ENCODE results near the gene TJAP1.

The TJAP1 gene, protein sequence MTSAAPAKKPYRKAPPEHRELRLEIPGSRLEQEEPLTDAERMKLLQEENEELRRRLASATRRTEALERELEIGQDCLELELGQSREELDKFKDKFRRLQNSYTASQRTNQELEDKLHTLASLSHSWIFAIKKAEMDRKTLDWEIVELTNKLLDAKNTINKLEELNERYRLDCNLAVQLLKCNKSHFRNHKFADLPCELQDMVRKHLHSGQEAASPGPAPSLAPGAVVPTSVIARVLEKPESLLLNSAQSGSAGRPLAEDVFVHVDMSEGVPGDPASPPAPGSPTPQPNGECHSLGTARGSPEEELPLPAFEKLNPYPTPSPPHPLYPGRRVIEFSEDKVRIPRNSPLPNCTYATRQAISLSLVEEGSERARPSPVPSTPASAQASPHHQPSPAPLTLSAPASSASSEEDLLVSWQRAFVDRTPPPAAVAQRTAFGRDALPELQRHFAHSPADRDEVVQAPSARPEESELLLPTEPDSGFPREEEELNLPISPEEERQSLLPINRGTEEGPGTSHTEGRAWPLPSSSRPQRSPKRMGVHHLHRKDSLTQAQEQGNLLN

GRCh38 chr6:43477235-43478007, at the start of gene TJAP1:
TJAP1 (plus strand) TSS chr6:43477570; CDS start chr6:43499002, 21,432 bp downstream.
- H3K9me3 Mint-ChIP-seq = no peaks in the 10 kb centered on the region
- peak within 1 kb of the TSS; percentile 98 for H3K4me3 Mint-ChIP-seq
- peaks cover 30% of the 10 kb centered on the region for H3K4me1 Mint-ChIP-seq
- H3K36me3 Mint-ChIP-seq = no peaks in the 10 kb centered on the region
- H3K27me3 Mint-ChIP-seq = no peaks in the 10 kb centered on the region
- ATAC-seq = peak; percentile 100
- H3K27ac Mint-ChIP-seq = peak within 1 kb of the TSS; percentile 95

DNA sequence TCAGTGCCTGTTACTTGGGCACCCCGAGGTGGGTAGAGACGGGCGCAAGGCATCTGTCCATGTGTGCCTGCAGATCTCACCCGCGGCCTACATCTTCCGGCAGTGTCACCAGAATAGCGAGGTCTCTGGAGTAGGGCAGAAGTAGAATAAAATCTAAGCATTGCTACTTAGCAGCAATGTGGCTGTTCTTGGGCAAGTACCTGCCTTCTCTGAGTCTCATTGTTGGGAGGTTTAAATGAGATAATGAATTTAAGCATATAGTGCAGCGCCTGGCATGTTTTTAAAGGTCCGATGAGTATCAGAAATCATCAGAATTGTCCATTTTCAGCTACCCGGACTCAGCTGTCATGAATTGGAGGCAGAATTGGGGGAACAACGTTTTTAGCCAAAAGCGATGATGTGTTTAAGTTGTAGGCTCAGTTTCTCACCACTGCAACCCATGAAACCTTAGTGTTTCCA, 49.2 kb upstream of the TJAP1 start:
- H3K27me3 Mint-ChIP-seq = no peaks in the 10 kb centered on the region
- H3K4me3 Mint-ChIP-seq = peak overlapping the region; percentile 93
- peaks cover 28% of the 10 kb centered on the region for H3K4me1 Mint-ChIP-seq
- H3K27ac Mint-ChIP-seq = peak overlapping the region; percentile 91
- ATAC-seq = no peak
- peaks cover 9% of the 10 kb centered on the region for H3K36me3 Mint-ChIP-seq
- H3K9me3 Mint-ChIP-seq = no peaks in the 10 kb centered on the region

DNA sequence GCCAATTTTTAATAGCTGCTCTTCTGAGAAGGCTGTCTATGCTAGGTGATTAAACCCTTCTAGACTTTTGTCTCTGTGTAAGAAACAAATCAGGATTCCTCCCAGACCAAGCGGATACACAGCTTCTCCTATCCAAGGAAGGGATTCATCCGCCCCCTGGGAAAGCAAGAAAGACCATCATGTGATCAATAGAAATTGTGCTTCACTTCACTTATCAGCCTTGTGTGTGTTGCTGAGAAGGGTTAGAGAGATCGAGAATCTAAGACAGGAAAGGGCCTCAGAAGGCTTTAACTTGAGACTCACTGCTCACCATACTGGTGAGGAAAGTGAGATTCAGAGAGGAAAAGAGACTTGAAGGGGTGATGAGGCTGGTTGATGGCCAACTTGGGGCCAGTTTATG, 48.5 kb upstream of the TJAP1 start:
- ATAC-seq = no peak
- Mint-ChIP-seq H3K4me3 (peak overlapping the region; percentile 93), H3K4me1 (peaks cover 28% of the 10 kb centered on the region), H3K27ac (peak overlapping the region; percentile 91), H3K9me3 (no peaks in the 10 kb centered on the region), H3K27me3 (no peaks in the 10 kb centered on the region), H3K36me3 (peaks cover 9% of the 10 kb centered on the region)

GRCh38 chr6:43432009-43432945, 45.1 kb upstream of the TJAP1 start:
- peaks cover 33% of the 10 kb centered on the region for H3K36me3 Mint-ChIP-seq
- H3K27me3 Mint-ChIP-seq = no peaks in the 10 kb centered on the region
- no peak overlapping the region for H3K4me3 Mint-ChIP-seq
- no peaks in the 10 kb centered on the region for H3K9me3 Mint-ChIP-seq
- ATAC-seq = no peak
- peaks cover 23% of the 10 kb centered on the region for H3K4me1 Mint-ChIP-seq
- H3K27ac Mint-ChIP-seq = no peak overlapping the region

- no peak overlapping the region for H3K4me3 Mint-ChIP-seq
- H3K9me3 Mint-ChIP-seq = no peaks in the 10 kb centered on the region
- no peak for ATAC-seq
- peaks cover 19% of the 10 kb centered on the region for H3K4me1 Mint-ChIP-seq
- H3K27ac Mint-ChIP-seq = no peak overlapping the region
- H3K36me3 Mint-ChIP-seq = peaks cover 41% of the 10 kb centered on the region
- no peaks in the 10 kb centered on the region for H3K27me3 Mint-ChIP-seq
Measured at GRCh38 chr6:43433148-43433547, 44.2 kb upstream of the TJAP1 start.

- Mint-ChIP-seq H3K9me3 (no peaks in the 10 kb centered on the region), H3K27ac (no peak overlapping the region), H3K4me3 (no peak overlapping the region), H3K4me1 (peaks cover 9% of the 10 kb centered on the region), H3K36me3 (peaks cover 42% of the 10 kb centered on the region), H3K27me3 (no peaks in the 10 kb centered on the region)
- no peak for ATAC-seq
Measured at GRCh38 chr6:43434001-43434840, 43.1 kb upstream of the TJAP1 start.

- no peaks in the 10 kb centered on the region for H3K27me3 Mint-ChIP-seq
- no peak overlapping the region for H3K4me3 Mint-ChIP-seq
- peaks cover 9% of the 10 kb centered on the region for H3K4me1 Mint-ChIP-seq
- ATAC-seq = no peak
- peaks cover 42% of the 10 kb centered on the region for H3K36me3 Mint-ChIP-seq
- H3K27ac Mint-ChIP-seq = no peak overlapping the region
- no peaks in the 10 kb centered on the region for H3K9me3 Mint-ChIP-seq
Measured at GRCh38 chr6:43434943-43435342, 42.4 kb upstream of the TJAP1 start.

DNA sequence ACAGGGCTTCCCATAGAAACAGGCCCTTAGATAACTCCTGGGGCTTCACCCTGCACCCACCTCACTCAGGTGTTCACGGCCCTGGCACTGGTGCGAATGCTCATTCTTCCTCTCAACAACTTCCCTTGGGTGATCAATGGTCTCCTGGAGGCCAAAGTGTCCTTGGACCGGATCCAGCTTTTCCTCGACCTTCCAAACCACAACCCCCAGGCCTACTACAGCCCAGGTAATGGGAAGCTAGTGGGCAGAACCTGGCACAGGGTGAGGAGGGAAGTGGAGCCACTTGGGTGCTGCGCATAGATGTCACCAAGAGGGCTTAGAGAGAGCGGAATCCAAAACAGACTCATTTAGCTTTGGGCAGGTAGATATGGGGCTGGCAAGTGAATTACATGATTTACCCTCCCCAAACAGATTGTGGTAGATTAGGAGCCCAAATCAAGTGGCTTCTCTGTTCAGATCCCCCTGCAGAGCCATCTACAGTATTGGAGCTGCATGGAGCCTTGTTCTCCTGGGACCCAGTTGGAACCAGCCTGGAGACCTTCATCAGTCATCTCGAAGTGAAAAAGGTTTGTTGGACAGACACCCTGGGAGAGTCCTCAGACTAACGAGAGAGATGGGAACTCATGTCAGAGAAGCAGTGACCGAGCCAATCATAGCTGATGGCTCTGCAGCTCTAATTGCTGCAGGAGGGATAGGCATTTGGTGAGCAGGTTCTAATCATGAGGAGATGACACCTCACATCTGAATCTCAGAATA, 41.5 kb upstream of the TJAP1 start:
- no peak overlapping the region for H3K4me3 Mint-ChIP-seq
- no peaks in the 10 kb centered on the region for H3K27me3 Mint-ChIP-seq
- no peaks in the 10 kb centered on the region for H3K9me3 Mint-ChIP-seq
- no peak overlapping the region for H3K27ac Mint-ChIP-seq
- no peak for ATAC-seq
- peaks cover 42% of the 10 kb centered on the region for H3K36me3 Mint-ChIP-seq
- peaks cover 9% of the 10 kb centered on the region for H3K4me1 Mint-ChIP-seq

DNA sequence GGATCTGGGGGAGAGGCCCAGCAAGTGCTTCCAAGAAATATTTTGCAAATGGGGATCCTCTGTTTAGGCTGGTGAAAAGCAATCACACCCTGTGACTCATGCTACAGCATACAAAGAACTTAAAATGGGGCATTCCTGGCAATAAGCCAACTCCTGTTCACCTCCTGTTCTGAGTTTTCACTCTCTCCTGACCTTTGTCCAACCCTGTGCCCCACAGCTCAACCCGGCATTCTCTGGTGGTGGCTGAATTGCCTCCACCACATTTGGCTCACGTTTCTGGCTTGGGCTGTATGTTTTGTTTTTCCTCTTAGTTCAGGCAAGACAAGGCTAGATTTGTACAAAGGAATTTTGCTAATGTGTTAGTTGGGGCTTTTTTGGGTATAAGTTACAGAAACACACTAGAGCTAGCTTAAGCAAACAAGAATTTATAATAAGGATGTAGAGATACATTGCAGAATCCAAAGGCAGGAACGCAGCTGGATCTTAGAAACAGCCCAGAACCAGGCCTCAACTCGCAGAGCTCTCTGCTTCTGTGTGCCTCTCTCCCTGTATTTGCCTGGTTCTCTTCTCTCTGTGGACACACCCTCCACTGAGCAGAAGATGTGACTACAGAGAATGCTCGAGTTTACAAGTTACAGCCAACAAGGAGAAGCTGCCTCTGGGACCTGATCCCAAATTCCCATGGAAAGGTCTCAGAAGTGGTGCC, 40.6 kb upstream of the TJAP1 start:
- Mint-ChIP-seq H3K9me3 (no peaks in the 10 kb centered on the region), H3K36me3 (peaks cover 40% of the 10 kb centered on the region), H3K4me1 (peaks cover 7% of the 10 kb centered on the region), H3K4me3 (no peak overlapping the region), H3K27me3 (no peaks in the 10 kb centered on the region), H3K27ac (no peak overlapping the region)
- ATAC-seq = no peak

DNA sequence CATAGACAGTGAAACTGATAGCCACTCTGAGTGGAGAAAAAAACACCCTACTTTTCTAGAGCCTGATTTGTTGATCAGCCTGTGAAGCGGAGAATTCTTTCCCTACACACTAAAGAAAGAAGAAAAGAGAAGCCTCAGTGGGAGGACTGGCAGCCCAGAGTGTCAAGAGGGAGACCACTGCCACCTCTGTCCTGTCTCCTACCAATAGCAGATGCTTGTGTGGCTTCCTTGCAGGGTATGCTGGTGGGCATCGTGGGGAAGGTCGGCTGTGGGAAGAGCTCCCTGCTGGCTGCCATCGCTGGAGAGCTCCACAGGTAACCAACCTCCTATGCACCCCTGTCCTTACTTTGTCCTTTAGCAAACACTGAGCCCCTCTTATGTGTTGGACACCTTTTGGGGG, 39.7 kb upstream of the TJAP1 start:
- H3K36me3 Mint-ChIP-seq = peaks cover 34% of the 10 kb centered on the region
- no peaks in the 10 kb centered on the region for H3K27me3 Mint-ChIP-seq
- no peaks in the 10 kb centered on the region for H3K9me3 Mint-ChIP-seq
- no peak overlapping the region for H3K27ac Mint-ChIP-seq
- no peaks in the 10 kb centered on the region for H3K4me1 Mint-ChIP-seq
- no peak overlapping the region for H3K4me3 Mint-ChIP-seq
- ATAC-seq = no peak

DNA sequence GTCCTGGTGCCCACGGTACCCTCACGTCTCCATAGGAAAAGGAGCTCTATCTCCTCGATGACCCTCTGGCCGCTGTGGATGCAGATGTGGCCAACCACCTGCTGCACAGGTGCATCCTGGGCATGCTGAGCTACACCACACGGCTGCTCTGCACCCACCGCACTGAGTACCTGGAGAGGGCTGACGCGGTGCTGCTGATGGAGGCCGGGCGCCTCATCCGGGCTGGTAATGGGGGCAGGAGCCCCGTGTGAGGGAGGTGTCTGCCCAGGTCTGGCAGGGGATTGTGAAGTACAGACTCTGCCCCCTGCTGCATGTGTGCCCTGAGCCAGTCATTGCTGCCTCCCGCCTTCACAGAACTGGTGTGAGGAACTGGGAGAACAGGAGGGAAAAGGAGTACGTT, 34.4 kb upstream of the TJAP1 start:
- H3K4me1 Mint-ChIP-seq = no peaks in the 10 kb centered on the region
- H3K27ac Mint-ChIP-seq = no peak overlapping the region
- no peak for ATAC-seq
- no peaks in the 10 kb centered on the region for H3K27me3 Mint-ChIP-seq
- no peaks in the 10 kb centered on the region for H3K9me3 Mint-ChIP-seq
- H3K4me3 Mint-ChIP-seq = no peak overlapping the region
- peaks cover 53% of the 10 kb centered on the region for H3K36me3 Mint-ChIP-seq

- Mint-ChIP-seq H3K9me3 (no peaks in the 10 kb centered on the region), H3K36me3 (peaks cover 61% of the 10 kb centered on the region), H3K27ac (no peak overlapping the region), H3K27me3 (no peaks in the 10 kb centered on the region), H3K4me3 (no peak overlapping the region), H3K4me1 (no peaks in the 10 kb centered on the region)
- no peak for ATAC-seq
Measured at GRCh38 chr6:43444036-43444435, 33.3 kb upstream of the TJAP1 start.

DNA sequence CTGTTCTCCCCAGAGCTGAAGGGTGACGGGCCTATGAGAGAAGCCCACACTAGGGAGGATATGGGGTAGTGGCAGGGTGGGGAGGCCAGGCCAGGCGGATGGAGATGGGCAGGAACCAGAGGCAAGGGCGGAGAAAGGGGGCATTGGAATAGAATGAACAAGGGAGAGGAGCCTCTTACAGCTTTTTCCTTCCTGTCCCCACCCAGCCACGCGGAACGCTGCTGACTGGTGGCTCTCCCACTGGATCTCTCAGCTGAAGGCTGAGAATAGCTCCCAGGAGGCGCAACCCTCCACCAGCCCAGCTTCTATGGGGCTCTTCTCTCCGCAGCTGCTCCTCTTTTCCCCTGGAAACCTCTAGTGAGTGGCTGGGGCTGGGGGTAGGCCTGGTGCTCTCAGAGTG, 32.8 kb upstream of the TJAP1 start:
- ATAC-seq = no peak
- Mint-ChIP-seq H3K4me1 (no peaks in the 10 kb centered on the region), H3K27ac (no peak overlapping the region), H3K4me3 (no peak overlapping the region), H3K36me3 (peaks cover 66% of the 10 kb centered on the region), H3K27me3 (no peaks in the 10 kb centered on the region), H3K9me3 (no peaks in the 10 kb centered on the region)

Data from stimulated activated memory B cell treated with anti-CD40 and anti-IgM and Interleukin-4, amounts not matched to agents 10 μg/mL and 1 μg/mL and 100 μg/mL, for 72 hours (primary cell).